CMK (cell line): ENCODE measurements around the gene RELL1.

ENCODE experiments used
- DNase-seq: peaks from one replicate; pipeline ENCODE4 v3.0.0-alpha.2; 2010; ENCODE audit warnings: low read depth

The RELL1 gene

GRCh38 chr4:37599092-37599790, 86.9 kb downstream of the RELL1 start:
- DNase-seq = no peak

DNA sequence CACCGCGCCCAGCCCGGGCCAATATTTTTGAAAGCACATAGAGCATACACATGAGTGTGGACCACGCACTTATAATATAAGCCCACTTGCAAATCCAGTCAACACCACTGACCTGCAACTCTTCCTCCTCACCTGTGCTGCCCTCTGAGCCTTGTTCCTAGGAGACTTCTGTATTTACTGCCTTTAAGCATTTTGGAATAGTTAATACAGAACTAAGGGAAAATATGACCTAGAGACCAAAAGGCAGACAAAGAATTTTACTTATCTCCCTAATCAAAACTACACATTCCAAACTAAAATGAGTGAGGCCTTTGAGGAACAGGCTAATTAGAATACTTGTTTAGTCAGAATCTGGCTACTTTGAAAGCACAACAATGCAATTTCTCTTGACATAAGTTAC, 89.1 kb downstream of the RELL1 start:
- no peak for DNase-seq

DNA sequence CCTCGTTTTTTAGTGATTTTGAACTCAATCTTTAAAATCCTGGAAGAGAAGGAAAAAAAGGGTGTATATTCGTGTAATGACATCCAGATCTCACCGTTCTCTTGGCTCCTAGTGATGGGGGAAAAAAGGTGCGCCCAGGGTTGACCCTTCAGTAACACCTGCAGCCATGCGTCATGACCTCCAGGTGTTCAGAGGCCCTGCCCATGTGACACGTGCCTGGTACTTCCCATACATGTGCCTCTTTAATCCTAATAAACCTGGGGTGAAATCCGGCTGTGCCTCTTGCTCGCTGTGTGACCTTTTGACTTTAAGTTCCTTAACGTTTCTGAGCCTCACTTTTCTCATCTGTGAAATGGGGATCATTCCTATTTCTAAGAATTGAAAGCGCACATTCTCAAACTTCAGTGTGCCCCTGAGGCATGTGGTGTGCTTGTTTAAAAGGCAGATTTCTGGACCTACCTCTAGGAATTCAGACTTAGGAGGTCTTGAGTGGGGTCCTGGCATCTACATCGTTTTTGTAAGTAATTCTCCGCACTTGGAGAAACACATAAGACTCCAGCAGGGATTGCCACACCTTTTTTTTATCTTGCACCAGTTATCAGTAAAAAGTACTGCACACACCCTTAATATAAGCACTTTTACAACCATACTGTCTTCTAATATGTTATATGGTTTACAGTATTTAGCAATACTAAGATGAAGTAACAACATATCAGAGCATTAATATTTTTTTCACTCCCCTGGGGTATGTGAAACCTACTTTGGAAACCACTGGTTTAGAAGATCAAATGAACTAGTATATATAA, 90.1 kb downstream of the RELL1 start:
- no peak for DNase-seq

DNA sequence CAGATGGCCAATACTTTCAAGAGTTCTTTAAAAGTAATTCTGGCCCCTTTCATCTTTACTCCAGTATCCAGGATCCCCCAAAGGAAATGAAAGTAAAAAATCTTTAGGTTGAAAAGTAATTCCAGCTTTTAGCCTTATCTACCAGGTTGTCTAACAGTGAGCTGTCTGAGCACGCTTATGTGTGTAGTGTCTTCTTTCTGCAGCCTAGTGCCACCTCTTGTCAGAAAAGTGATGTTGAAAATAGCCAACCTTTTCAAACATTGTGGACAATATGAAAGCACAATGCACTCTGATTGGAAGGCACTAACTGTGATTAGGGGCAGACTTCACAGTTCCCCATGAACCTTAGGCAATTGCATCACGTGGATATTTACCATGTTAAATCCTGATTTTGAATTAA, 92.1 kb downstream of the RELL1 start:
- DNase-seq = no peak

DNA sequence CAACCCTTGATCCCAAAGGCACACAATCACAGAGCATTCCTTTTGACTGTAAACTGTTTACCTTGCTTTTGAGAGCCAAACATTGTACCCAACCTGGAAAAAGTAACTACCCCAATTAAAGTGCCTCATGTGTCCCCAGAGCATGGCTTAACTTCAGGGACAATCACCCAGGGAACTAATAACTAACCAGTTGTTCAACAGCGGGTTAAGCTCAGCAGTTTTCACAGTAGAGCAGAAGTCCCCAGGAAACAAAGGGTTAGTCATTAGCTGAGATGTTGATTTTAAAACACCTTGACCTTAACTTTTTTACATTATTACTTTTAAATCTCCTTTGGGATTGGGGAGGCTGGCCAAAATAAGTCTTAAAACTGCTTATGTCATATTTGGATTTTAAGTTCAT, 94.8 kb downstream of the RELL1 start:
- no peak for DNase-seq

DNA sequence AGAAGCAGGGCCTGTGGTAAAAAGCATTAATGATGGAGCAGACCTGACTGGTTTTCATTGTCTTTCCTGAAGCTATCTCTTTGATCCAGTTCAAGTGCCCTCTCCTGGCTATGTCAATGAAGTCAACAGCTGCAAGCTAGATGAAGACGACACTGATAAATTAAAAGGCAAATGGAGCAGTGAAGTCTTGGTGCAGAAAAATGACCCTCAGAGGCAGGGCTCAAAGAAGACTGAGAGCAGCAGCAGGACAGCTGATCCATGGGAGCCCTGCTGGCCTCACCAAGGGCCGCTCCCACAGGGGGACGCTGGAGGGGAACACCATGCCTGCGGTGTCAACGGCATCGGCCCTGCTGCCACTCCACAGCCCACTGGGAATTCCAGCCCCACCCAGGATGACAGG, 96.2 kb downstream of the RELL1 start:
- DNase-seq = no peak

GRCh38 chr4:37588150-37588549, 98.0 kb downstream of the RELL1 start:
- DNase-seq = no peak

DNA sequence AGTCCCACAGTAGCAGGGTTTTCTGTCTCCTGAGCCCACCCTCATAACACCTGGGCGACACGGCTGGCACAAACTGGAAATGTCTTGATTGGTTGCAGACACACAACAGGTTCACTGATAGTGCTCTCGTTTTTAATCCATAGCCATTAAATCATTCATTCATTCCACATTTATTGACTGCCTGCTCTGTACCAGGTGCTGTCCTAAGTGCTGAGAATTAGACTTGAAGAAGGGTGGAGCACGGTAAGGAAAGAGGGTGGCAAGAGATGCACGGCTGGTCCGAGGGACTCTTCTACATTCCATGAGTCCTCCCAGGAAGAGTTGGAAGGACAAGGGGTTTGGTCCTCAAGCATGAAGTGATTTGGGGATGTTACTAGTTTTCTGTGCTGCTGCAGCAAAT, 100.0 kb downstream of the RELL1 start:
- no peak for DNase-seq

GRCh38 chr4:37584493-37585060, 101.6 kb downstream of the RELL1 start:
- no peak for DNase-seq

- no peak for DNase-seq
These were observed 102.1 kb downstream of the RELL1 start for GRCh38 chr4:37584071-37584470.

DNA sequence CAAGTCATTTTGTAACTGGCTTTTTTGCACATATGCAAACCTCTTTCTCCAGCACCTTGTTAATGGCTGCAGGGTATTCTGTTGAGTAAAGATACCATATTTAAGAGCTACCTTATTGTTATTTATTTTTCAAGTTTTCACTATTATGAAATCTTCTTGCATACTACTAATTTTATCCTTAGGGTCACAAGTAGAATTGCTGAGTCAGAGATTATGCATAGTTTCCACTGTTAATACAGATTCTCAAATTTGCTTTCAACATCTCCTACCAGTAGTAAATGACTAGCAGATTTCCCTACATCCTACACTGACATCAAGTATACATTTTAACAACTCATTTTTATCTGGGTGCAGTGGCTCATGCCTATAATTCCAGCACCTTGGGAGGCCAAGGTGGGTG, 112.6 kb downstream of the RELL1 start:
- no peak for DNase-seq

- DNase-seq = no peak
These were observed 117.7 kb downstream of the RELL1 start for GRCh38 chr4:37568489-37568888.

- no peak for DNase-seq
These were observed 118.3 kb downstream of the RELL1 start for GRCh38 chr4:37567836-37568235.

DNA sequence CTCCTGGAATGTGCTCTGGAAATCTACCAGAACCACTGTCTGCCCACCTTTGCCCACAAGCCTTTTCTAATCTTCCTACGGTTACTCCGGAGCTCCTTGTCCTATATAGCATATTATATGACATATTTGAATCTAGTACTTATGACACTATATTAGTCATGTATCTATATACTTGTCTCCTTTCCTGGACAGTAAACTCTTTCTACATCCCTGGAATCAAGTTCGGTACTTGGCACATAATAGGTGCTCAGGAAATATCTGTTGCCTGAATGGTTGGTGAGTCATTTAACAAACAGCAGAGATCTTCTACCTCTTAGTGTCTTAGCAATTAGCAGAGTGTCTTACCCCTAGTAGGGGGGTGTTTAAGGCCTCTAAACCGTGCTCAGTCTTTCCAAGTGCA, 123.6 kb downstream of the RELL1 start:
- DNase-seq = no peak

- no peak for DNase-seq
These were observed 124.4 kb downstream of the RELL1 start for GRCh38 chr4:37561803-37562207.

GRCh38 chr4:37561196-37561802, 124.9 kb downstream of the RELL1 start:
- no peak for DNase-seq
